H1 (cell line): ENCODE data around the gene SPOCK1. TPM values are rescaled to one million over a fixed set of nuclear protein-coding genes. Genes with fewer than 3 reads are reported as not detected.

Source experiments
- CTCF ChIA-PET: fragments of 300-600 bp; sonication (Branson Sonifier 250); formaldehyde crosslinking; loops from one replicate; lab custom pipeline; 2021; ENCODE audit not compliant: partially characterized antibody; lab: Charles Lee
- POLR2A ChIA-PET: fragments of 300-600 bp; sonication (Branson Sonifier 250); formaldehyde crosslinking; loops from one replicate; lab custom pipeline; 2021; ENCODE audit warnings: inconsistent platforms; ENCODE audit not compliant: partially characterized antibody; lab: Charles Lee
- DNase-seq, 2 experiments: peaks; one replicate each; pipeline versions ENCODE4 v3.0.0 to v3.0.0-alpha.2; 2010 to 2022; ENCODE audit warnings: low spot score in 2 of 2, low read depth in 1 of 2, mixed read lengths in 1 of 2
- FAIRE-seq: peaks from 2 replicates; lab custom pipeline; 2011; peaks lifted over from hg19 to GRCh38; lab: Jason Lieb, UNC
- H2AFZ ChIP-seq: 2 replicates; pipeline ENCODE4 v1.8.1; 2012; ENCODE audit warnings: low read length, inconsistent platforms
- H2AK5ac ChIP-seq: 2 replicates; pipeline ENCODE4 v1.6.1; 2013; ENCODE audit warnings: low read depth, low read length
- H2BK120ac ChIP-seq: replicated peaks from 2 replicates; pipeline ENCODE3; 2013; ENCODE audit warnings: low read depth, low read length, inconsistent platforms
- H2BK12ac ChIP-seq: 2 replicates; pipeline ENCODE4 v1.6.1; 2013; ENCODE audit warnings: low read depth, low read length
- H2BK15ac ChIP-seq: 2 replicates; pipeline ENCODE4 v1.6.1; 2013; ENCODE audit warnings: low read length
- H2BK20ac ChIP-seq: 2 replicates; pipeline ENCODE4 v1.6.1; 2013; ENCODE audit warnings: low read length
- H2BK5ac ChIP-seq: 2 replicates; pipeline ENCODE4 v1.6.1; 2013; ENCODE audit warnings: low read depth, low read length
- H3K14ac ChIP-seq: 2 replicates; pipeline ENCODE4 v1.6.1; 2013; ENCODE audit warnings: inconsistent platforms; ENCODE audit not compliant: insufficient read length
- H3K18ac ChIP-seq: 2 replicates; pipeline ENCODE4 v1.6.1; 2013; ENCODE audit warnings: low read length; ENCODE audit errors: extremely low read depth
- H3K23ac ChIP-seq: 2 replicates; pipeline ENCODE4 v1.6.1; 2013; ENCODE audit warnings: inconsistent platforms; ENCODE audit not compliant: insufficient read length
- H3K23me2 ChIP-seq: 2 replicates; pipeline ENCODE4 v1.6.1; 2013; ENCODE audit warnings: low read depth, low read length
- H3K27ac ChIP-seq: 2 replicates; pipeline ENCODE4 v1.6.1; 2011; ENCODE audit warnings: low read depth, low read length, inconsistent platforms
- H3K27me3 ChIP-seq, 4 experiments: replicated peaks in 1 of 4; 1 replicate in 1 of 4; 2 replicates in 3 of 4; pipeline versions ENCODE4 v1.6.1 to v1.8.1; 2011 to 2013; ENCODE audit warnings: low read length in 3 of 4, mild to moderate bottlenecking in 3 of 4, inconsistent platforms in 2 of 4, mixed read lengths in 2 of 4, moderate library complexity in 1 of 4; ENCODE audit not compliant: control insufficient read depth in 3 of 4, insufficient read depth in 3 of 4; ENCODE audit errors: extremely low read depth in 1 of 4
- H3K36me3 ChIP-seq, 4 experiments: 2 replicates each; pipeline versions ENCODE4 v1.6.1 to v1.8.1; 2011 to 2013; ENCODE audit warnings: mild to moderate bottlenecking in 4 of 4, low read length in 3 of 4, moderate library complexity in 2 of 4, control low read depth in 1 of 4, inconsistent platforms in 1 of 4; ENCODE audit not compliant: insufficient read depth in 4 of 4, control insufficient read depth in 2 of 4
- H3K4ac ChIP-seq: replicated peaks from 2 replicates; pipeline ENCODE3; 2013; ENCODE audit warnings: low read length, low read depth, mixed read lengths, inconsistent platforms; ENCODE audit not compliant: insufficient read length
- H3K4me1 ChIP-seq, 4 experiments: replicated peaks in 1 of 4; 1 replicate in 1 of 4; 2 replicates in 3 of 4; pipeline versions ENCODE4 v1.6.1 to v1.8.1; 2011 to 2013; ENCODE audit warnings: low read length in 3 of 4, inconsistent platforms in 2 of 4, mixed read lengths in 1 of 4; ENCODE audit not compliant: insufficient read depth in 4 of 4, control insufficient read depth in 3 of 4
- H3K4me2 ChIP-seq, 2 experiments: 2 replicates each; pipeline versions ENCODE4 v1.6.1 to v1.8.1; 2011 to 2013; ENCODE audit warnings: low read depth in 2 of 2, low read length in 2 of 2, control low read depth in 1 of 2, inconsistent platforms in 1 of 2, mild to moderate bottlenecking in 1 of 2; ENCODE audit not compliant: insufficient read depth in 1 of 2
- H3K4me3 ChIP-seq, 4 experiments: fragments of 200-600, 300-600 bp in 1 of 4; sonication (generic), shearing (Covaris generic), sonication (Bioruptor Twin) in 1 of 4; 2 replicates each; pipeline versions ENCODE4 v1.5.1 to v1.8.1; 2011 to 2016; ENCODE audit warnings: low read length in 4 of 4, low read depth in 3 of 4, control low read depth in 2 of 4, inconsistent platforms in 2 of 4, mild to moderate bottlenecking in 2 of 4, mixed read lengths in 1 of 4, moderate library complexity in 1 of 4; ENCODE audit not compliant: insufficient read depth in 2 of 4; ENCODE audit errors: extremely low read depth in 1 of 4
- H3K56ac ChIP-seq: replicated peaks from 2 replicates; pipeline ENCODE3; 2013; ENCODE audit warnings: low read depth, mild to moderate bottlenecking, mixed read lengths, low read length, inconsistent platforms; ENCODE audit not compliant: insufficient read length
- H3K79me1 ChIP-seq: 2 replicates; pipeline ENCODE4 v1.6.1; 2013; ENCODE audit warnings: low read depth, low read length, control low read depth
- H3K79me2 ChIP-seq, 2 experiments: 2 replicates each; pipeline versions ENCODE4 v1.6.1 to v1.8.1; 2012 to 2013; ENCODE audit warnings: low read length in 2 of 2, mild to moderate bottlenecking in 2 of 2, inconsistent platforms in 1 of 2; ENCODE audit not compliant: insufficient read depth in 2 of 2, control insufficient read depth in 1 of 2
- H3K9ac ChIP-seq, 4 experiments: replicated peaks in 1 of 4; 1 replicate in 1 of 4; 2 replicates in 3 of 4; pipeline versions ENCODE4 v1.6.1 to v1.8.1; 2011 to 2013; ENCODE audit warnings: low read depth in 3 of 4, low read length in 3 of 4, control low read depth in 2 of 4, mild to moderate bottlenecking in 2 of 4, moderate library complexity in 2 of 4, inconsistent platforms in 1 of 4; ENCODE audit errors: extremely low read depth in 1 of 4
- H3K9me3 ChIP-seq, 2 experiments: 2 replicates each; pipeline versions ENCODE4 v1.6.1 to v1.8.1; 2012 to 2013; ENCODE audit warnings: mild to moderate bottlenecking in 2 of 2, moderate library complexity in 2 of 2, control low read depth in 1 of 2, inconsistent platforms in 1 of 2, low read depth in 1 of 2, low read length in 1 of 2, mixed read lengths in 1 of 2; ENCODE audit not compliant: insufficient read depth in 2 of 2
- H4K20me1 ChIP-seq, 2 experiments: replicated peaks in 1 of 2; 2 replicates each; pipeline versions ENCODE3 to v1.8.1; 2011 to 2013; ENCODE audit warnings: inconsistent platforms in 2 of 2, low read length in 2 of 2, mild to moderate bottlenecking in 1 of 2; ENCODE audit not compliant: insufficient read depth in 2 of 2, control insufficient read depth in 1 of 2
- H4K5ac ChIP-seq: 2 replicates; pipeline ENCODE4 v1.6.1; 2013; ENCODE audit warnings: low read length, low read depth, mixed read lengths, inconsistent platforms; ENCODE audit not compliant: insufficient read length
- H4K8ac ChIP-seq: 2 replicates; pipeline ENCODE4 v1.8.0; 2013; ENCODE audit warnings: mild to moderate bottlenecking, moderate library complexity, low read length, inconsistent platforms; ENCODE audit not compliant: insufficient read depth; ENCODE audit errors: extremely low read depth
- H4K91ac ChIP-seq: replicated peaks from 2 replicates; pipeline ENCODE3; 2013; ENCODE audit warnings: low read length, mixed read lengths, inconsistent platforms; ENCODE audit not compliant: insufficient read length
- WGBS, 2 experiments: shearing (Covaris generic) in 1 of 2; methylation state at CpG; one replicate each; pipeline versions ENCODE4 v1.1.6 to v1.1.7; 2013 to 2015; ENCODE audit warnings: low lambda C conversion rate in 2 of 2, mixed read lengths in 2 of 2, inconsistent platforms in 1 of 2, low coverage in 1 of 2, missing lambda C conversion rate in 1 of 2; ENCODE audit not compliant: insufficient replicate concordance in 2 of 2, insufficient coverage in 1 of 2, insufficient read length in 1 of 2; ENCODE audit errors: extremely low coverage in 1 of 2, missing lambda C conversion rate in 1 of 2; 5-methylcytosine and 5-hydroxymethylcytosine counted together
- polyA plus RNA-seq, 7 experiments: library from polyadenylated mRNA; depleted of rRNA in 3 of 7; stranded (reverse) in 5 of 7; unstranded in 2 of 7; fragments of >200 nt in 5 of 7; fragments of 200-250 nt in 2 of 7; gene quantifications; 1 replicate in 5 of 7; 2 replicates in 1 of 7; 4 replicates in 1 of 7; pipeline versions ENCODE4 v1.2.1 to v1.2.3, GENCODE V29; 2011 to 2013; ENCODE audit warnings: missing spikeins in 2 of 7, mixed read lengths in 2 of 7
- total RNA-seq: library from RNA; stranded (reverse); fragmentation: NEBNext Ultra II Directional; extraction: Animal tissue kit (Norgen Biotek cat#: 25700); gene quantifications from 2 replicates; pipeline ENCODE4 v1.2.1, GENCODE V29; 2021

Gene SPOCK1
- total and polyA plus RNA-seq, 2 of the 8 experiments (the other 6 are each of a cell fraction or from before 2014, with no cell fraction given): 6.9 to 18.1 TPM

- no peak overlapping the region for H3K18ac ChIP-seq
- no peaks in the 10 kb centered on the region for H3K36me3 ChIP-seq
- no peak overlapping the region for H4K5ac ChIP-seq
- no peak overlapping the region for H3K23ac ChIP-seq
- H2BK5ac ChIP-seq: no peak overlapping the region
- no peak overlapping the region for H3K27ac ChIP-seq
- H3K79me1 ChIP-seq: no peaks in the 10 kb centered on the region
- no peak overlapping the region for H3K56ac ChIP-seq
- no peak overlapping the region for H3K14ac ChIP-seq
- H2BK120ac ChIP-seq: no peak overlapping the region
- no peak overlapping the region for H2AK5ac ChIP-seq
- H3K9me3 ChIP-seq: no peaks in the 10 kb centered on the region
- no peak overlapping the region for H2BK12ac ChIP-seq
- DNase-seq: no peak
- no peak overlapping the region for H3K4me3 ChIP-seq
- H2BK15ac ChIP-seq: no peak overlapping the region
- no peak overlapping the region for H2BK20ac ChIP-seq
- CTCF ChIA-PET: interaction anchor here (0.5 to 1.4 kb wide), 3 partner anchors 9 to 380 kb away, joined by 3 to 6 read pairs (median 3); no protein-coding TSS in a partner anchor
- no peaks in the 10 kb centered on the region for H3K27me3 ChIP-seq
- no peak overlapping the region for H3K9ac ChIP-seq
- 97% methylated on average over 2 of the region's 2 CpGs; no CpG with 5 or more reads in 1 of the 2 experiments for WGBS, 2 experiments
- no peak overlapping the region for H2AFZ ChIP-seq
- H4K91ac ChIP-seq: no peak overlapping the region
- no peak for FAIRE-seq
- no peaks in the 10 kb centered on the region for H3K23me2 ChIP-seq
- no peaks in the 10 kb centered on the region for H3K4me1 ChIP-seq
- no peak overlapping the region for H3K4me2 ChIP-seq
- H3K79me2 ChIP-seq: no peaks in the 10 kb centered on the region
- H3K4ac ChIP-seq: no peak overlapping the region
- H4K20me1 ChIP-seq: no peaks in the 10 kb centered on the region
- H4K8ac ChIP-seq: no peak overlapping the region
- POLR2A ChIA-PET: no interaction called here
Measured at GRCh38 chr5:137172258-137172657, 326.9 kb downstream of the SPOCK1 start.
